Naive B cell (primary cell): ENCODE results near the gene NAXD. TPM values are rescaled to one million over a fixed set of nuclear protein-coding genes. Genes with fewer than 3 reads are reported as not detected.
A peak's percentile ranks its signal among the peaks of the same experiment; 100 is the strongest.

Experiments
- ATAC-seq, 2 donors: fragments of 150-1000 bp; cut with Tn5 transposase; 2 replicates each; pipeline ENCODE4 v1.10.0; 2021; ENCODE audit warnings: low read depth in 2 of 2, mild to moderate bottlenecking in 2 of 2, moderate library complexity in 2 of 2
- DNase-seq: peaks from one replicate; pipeline ENCODE4 v3.0.0; 2022
- H3K27ac Mint-ChIP-seq, 6 donors: one replicate each; pipeline ENCODE4 v1.8.0; 2020 to 2022; ENCODE audit warnings: mild to moderate bottlenecking in 6 of 6, mixed read lengths in 6 of 6, moderate library complexity in 5 of 6, inconsistent platforms in 2 of 6
- H3K27me3 Mint-ChIP-seq, 3 donors: one replicate each; pipeline ENCODE4 v1.8.0; 2021 to 2022; ENCODE audit warnings: mixed read lengths in 3 of 3, mild to moderate bottlenecking in 1 of 3
- H3K36me3 Mint-ChIP-seq, 2 donors: one replicate each; pipeline ENCODE4 v1.8.0; 2020 to 2022; ENCODE audit warnings: mixed read lengths in 2 of 2, inconsistent platforms in 1 of 2, mild to moderate bottlenecking in 1 of 2
- H3K4me1 Mint-ChIP-seq, 3 donors: one replicate each; pipeline ENCODE4 v1.8.0; 2020 to 2022; ENCODE audit warnings: mixed read lengths in 3 of 3, inconsistent platforms in 1 of 3, mild to moderate bottlenecking in 1 of 3, moderate library complexity in 1 of 3
- H3K4me3 Mint-ChIP-seq, 8 donors: one replicate each; pipeline ENCODE4 v1.8.0; 2020 to 2022; ENCODE audit warnings: mild to moderate bottlenecking in 8 of 8, mixed read lengths in 8 of 8, moderate library complexity in 8 of 8, inconsistent platforms in 2 of 8
- H3K9me3 Mint-ChIP-seq, 7 donors: one replicate each; pipeline ENCODE4 v1.8.0; 2020 to 2022; ENCODE audit warnings: mixed read lengths in 7 of 7, mild to moderate bottlenecking in 5 of 7, inconsistent platforms in 2 of 7, moderate library complexity in 1 of 7
- polyA plus RNA-seq, 6 donors: library from polyadenylated mRNA; unstranded; fragments of 300-500 nt; fragmentation: Illumina TruSeq; gene quantifications; one replicate each; pipeline ENCODE4 v1.2.3, GENCODE V29; 2021; ENCODE audit warnings: low read depth in 6 of 6

Gene NAXD
- polyA plus RNA-seq, 6 donors from 2014 or later: 10.8 to 23.1 (median 15.4) TPM

DNA sequence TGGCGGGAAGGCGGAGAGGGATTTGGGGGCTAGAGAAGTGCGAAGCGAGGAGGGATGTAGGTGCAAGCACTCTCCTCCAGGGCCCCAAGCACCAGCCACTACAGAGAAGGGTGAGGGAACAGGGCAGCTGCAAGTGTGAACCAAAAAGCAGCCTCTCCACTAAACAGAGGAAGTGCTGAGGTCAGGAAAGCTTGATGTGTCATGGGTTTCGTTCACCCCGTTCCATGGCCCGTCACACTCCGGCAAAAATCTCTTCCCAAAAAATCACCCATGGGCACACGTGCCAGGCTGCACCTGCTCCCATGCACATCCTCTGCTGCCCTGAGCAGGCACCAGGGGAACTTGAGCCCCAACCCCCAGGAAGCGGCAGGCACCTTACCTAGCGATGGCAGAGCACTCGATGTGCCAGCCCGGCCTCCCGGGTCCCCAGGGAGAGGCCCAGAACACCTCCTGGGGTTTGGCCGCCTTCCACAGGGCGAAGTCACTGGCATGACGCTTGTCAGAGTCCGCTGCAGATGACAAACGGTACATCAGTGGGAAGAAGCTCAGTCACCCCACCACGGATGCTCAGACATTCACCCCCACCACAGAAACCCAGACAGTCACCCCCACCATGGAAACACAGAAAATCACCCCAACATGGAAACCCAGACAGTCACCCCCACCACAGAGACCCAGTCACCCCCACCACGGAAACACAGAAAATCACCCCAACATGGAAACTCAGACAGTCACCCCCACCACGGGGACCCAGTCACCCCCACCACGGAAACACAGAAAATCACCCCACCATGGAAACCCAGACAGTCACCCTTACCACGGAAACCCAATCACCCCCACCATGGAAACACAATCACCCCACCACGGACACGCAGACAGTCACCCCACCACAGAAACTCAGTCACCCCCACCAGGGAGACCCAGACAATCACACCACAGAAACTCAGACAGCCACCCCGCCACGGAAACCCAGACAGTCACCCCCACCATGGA lies 61.5 kb downstream of the NAXD start:
- H3K9me3 Mint-ChIP-seq: peaks cover 0 to 6% (median 0%) of the 10 kb centered on the region in 7 donors
- peaks cover 9 to 27% of the 10 kb centered on the region in 2 donors for H3K36me3 Mint-ChIP-seq
- ATAC-seq (peak; percentile 57 to 63), DNase-seq (peak; percentile 76)
- H3K4me3 Mint-ChIP-seq: peak overlapping the region; percentile 64 to 92 (median 87)
- no peaks in the 10 kb centered on the region for H3K27me3 Mint-ChIP-seq
- peaks cover 45 to 79% (median 69%) of the 10 kb centered on the region in 3 donors for H3K4me1 Mint-ChIP-seq
- H3K27ac Mint-ChIP-seq: peak overlapping the region; percentile 99 to 100 (median 99)

DNA sequence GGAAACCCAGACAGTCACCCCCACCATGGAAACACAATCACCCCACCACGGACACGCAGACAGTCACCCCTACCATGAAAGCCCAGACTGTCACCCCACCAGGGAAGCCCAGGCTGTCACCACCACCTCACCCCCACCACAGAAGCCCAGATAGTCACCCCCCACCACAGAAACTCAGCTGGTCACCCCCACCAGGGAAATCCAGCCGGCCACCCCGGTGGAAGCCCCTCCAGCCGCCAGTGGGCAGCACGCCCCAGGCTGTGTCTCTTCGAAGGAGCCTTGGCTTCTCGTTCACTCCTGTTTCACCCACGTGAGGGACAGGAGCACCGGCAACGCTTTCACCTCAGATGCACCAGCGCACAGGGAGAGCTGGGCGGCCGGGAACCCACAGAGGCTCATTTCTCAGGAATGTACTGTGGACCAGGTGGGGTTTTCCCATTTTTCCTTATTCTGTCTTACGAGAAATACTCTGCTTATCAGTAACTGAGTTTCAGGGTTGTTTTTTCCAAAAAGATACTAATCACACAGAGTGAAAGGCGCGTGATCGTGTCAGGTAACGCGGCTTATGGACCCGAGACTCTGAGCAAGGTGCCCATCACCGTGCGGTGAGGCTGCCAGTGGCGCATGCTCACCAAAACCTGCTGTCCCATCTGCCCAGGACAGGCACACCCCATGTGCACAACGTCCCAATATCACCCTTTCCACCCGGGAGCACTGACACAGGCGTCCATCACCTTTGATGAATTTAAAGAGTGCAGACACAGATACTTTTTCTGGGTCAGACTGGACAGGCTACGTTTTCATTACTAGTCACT lies 62.6 kb downstream of the NAXD start:
- H3K4me3 Mint-ChIP-seq: peak overlapping the region in 7 of 8 donors; percentile 32 to 86 (median 60)
- ATAC-seq: no peak
- H3K27ac Mint-ChIP-seq: peak overlapping the region; percentile 77 to 100 (median 94)
- peak; percentile 33 for DNase-seq
- peaks cover 40 to 68% (median 59%) of the 10 kb centered on the region in 3 donors for H3K4me1 Mint-ChIP-seq
- no peaks in the 10 kb centered on the region for H3K27me3 Mint-ChIP-seq
- peaks cover 9 to 28% of the 10 kb centered on the region in 2 donors for H3K36me3 Mint-ChIP-seq
- H3K9me3 Mint-ChIP-seq: peaks cover 0 to 6% (median 0%) of the 10 kb centered on the region in 7 donors

DNA sequence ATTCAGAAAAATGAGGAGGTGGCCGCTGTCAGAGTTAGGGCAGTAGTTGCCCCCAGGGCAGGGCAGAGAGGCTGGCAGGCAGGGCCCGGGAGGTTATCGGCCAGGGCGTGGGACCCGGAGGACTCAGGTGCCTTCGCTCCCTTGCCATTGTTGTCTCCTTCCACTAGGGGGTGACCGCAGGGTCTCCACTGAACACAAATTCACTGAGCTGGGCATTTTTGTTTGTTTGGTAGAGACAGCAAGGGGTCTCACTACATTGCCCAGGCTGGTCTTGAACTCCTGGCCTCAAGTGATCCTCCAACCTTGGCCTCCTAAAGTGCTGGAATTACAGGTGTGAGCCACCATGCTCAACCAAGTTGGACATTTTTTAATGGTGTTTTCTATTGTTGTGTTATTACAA lies 65.5 kb downstream of the NAXD start:
- DNase-seq: no peak
- Mint-ChIP-seq H3K27me3 (no peaks in the 10 kb centered on the region), H3K27ac (peak overlapping the region in 3 of 6 donors; percentile 73 to 99 (median 79)), H3K9me3 (peaks cover 0 to 3% (median 0%) of the 10 kb centered on the region in 7 donors), H3K36me3 (peaks cover 15 to 36% of the 10 kb centered on the region in 2 donors), H3K4me1 (peaks cover 40 to 50% (median 47%) of the 10 kb centered on the region in 3 donors), H3K4me3 (no peak overlapping the region)
- ATAC-seq: no peak

DNA sequence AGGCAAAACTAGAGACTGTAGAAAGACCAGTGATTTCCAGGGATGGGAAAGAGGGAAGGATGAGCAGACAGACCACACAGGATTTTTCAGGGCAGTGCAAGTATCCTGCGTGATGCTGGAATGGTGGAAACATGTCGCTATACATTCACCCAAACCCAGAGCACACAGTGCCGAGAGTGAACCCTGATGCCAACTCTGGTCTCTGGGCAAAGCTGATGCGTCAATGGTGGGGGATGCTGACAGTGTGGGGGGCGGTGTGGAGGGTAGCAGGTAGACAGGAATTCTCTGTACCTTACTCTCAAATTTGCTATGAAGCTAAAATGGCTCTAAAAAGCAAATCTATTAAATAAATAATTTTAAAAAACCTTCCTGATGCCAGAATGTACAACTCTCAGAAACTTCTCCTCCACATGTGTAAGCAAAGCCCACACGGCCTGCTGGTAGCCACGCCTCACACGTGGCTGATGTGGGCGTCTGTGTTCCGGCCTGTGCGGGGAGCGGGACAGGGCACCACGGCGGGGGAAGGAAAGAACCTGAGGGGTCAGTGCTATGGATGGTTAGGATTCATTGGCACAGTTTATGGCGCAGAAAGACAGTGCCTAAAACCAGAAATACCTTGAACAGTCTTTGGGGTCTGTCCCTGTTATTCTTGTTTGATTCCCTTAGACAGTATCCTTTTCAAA lies 66.7 kb downstream of the NAXD start:
- H3K9me3 Mint-ChIP-seq: no peaks in the 10 kb centered on the region
- ATAC-seq (no peak), DNase-seq (no peak)
- no peak overlapping the region for H3K4me3 Mint-ChIP-seq
- H3K4me1 Mint-ChIP-seq: peaks cover 29 to 38% (median 35%) of the 10 kb centered on the region in 3 donors
- peak overlapping the region in 2 of 6 donors; percentile 61 to 84 for H3K27ac Mint-ChIP-seq
- no peaks in the 10 kb centered on the region for H3K27me3 Mint-ChIP-seq
- H3K36me3 Mint-ChIP-seq: peaks cover 15 to 36% of the 10 kb centered on the region in 2 donors

DNA sequence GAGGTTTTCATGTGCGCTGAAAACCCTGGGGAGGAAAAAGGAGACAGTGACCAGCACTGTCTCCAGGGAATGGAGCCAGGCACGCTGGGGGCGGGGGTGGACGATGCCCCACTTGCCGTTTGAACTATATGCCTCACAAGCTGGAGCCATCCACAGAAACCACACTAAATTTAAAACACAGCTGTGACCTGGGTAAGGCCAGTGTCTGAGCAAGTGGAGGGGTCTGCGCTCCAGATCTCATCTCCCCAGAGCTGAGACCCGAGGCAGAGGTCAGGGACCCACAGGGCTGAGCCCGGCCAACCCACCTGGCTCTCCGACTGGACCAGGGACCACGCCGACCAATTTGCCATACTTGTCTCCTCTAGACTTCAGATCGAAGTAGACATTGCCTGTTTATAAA lies 67.4 kb downstream of the NAXD start:
- no peaks in the 10 kb centered on the region for H3K27me3 Mint-ChIP-seq
- ATAC-seq (no peak), DNase-seq (no peak)
- H3K9me3 Mint-ChIP-seq: no peaks in the 10 kb centered on the region
- H3K4me3 Mint-ChIP-seq: no peak overlapping the region
- H3K36me3 Mint-ChIP-seq: peaks cover 15 to 36% of the 10 kb centered on the region in 2 donors
- peaks cover 22 to 31% (median 28%) of the 10 kb centered on the region in 3 donors for H3K4me1 Mint-ChIP-seq
- H3K27ac Mint-ChIP-seq: peak overlapping the region in 1 of 6 donors; percentile 61

DNA sequence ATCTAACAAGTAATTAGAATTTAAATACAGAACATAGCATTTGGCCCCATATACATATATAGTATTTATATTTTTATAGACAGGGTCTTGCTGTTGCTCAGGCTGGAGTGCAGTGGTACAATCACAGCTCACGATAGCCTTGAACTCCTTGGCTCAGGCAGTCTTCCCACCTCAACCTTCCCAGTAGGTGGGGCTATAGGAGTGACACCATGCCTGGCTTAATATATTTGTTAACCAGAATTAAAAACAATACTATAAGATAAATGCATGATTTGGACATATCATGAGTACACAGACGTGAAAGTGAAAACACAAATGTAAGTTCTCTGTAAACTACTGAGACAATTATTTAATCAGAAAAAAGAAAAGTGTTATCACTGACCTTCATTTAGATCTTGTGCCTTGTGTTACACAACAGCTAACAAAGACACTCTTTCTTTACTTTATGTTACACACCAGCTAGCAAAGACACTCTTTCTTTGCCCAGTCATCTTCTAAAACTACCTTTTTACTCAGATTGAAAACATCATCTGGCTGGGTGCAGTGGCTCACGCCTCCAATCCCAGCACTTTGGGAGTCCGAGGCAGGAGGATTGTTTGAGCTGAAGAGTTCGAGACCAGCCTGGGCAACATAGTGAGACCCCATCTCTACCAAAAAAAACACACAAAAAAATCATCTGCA lies 68.0 kb downstream of the NAXD start:
- H3K36me3 Mint-ChIP-seq: peaks cover 11 to 34% of the 10 kb centered on the region in 2 donors
- no peak for DNase-seq

DNA sequence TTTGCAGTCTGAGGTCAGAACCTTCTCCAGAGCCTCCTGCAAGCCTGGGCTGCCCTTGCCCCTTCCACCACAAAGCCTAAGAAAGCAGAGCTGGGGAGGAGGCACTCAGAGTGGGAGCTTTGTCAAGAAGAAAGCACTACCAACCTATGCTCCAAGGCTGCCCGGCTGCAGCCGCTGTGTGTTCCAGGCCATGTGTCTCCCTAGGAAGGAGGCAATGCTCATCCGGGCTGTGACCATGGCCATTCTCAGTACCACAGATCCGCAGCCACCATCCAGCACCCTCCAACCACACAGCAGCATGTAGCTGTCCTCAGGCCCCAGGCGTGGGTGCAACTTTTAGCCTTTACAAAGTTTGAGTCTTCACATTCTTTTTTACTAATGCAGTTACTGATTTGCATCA lies 68.6 kb downstream of the NAXD start:
- Mint-ChIP-seq H3K4me1 (peaks cover 13 to 19% (median 16%) of the 10 kb centered on the region in 3 donors), H3K27ac (no peak overlapping the region), H3K9me3 (no peaks in the 10 kb centered on the region), H3K4me3 (no peak overlapping the region), H3K27me3 (no peaks in the 10 kb centered on the region), H3K36me3 (peaks cover 6 to 28% of the 10 kb centered on the region in 2 donors)
- DNase-seq (no peak), ATAC-seq (no peak)

More for the DNA sequence above, 68.0 kb downstream of the NAXD start:
- no peak for ATAC-seq
- Mint-ChIP-seq H3K4me1 (peaks cover 19 to 25% (median 22%) of the 10 kb centered on the region in 3 donors), H3K27ac (peak overlapping the region in 2 of 6 donors; percentile 10 to 61), H3K27me3 (no peaks in the 10 kb centered on the region), H3K9me3 (no peaks in the 10 kb centered on the region), H3K4me3 (no peak overlapping the region)

DNA sequence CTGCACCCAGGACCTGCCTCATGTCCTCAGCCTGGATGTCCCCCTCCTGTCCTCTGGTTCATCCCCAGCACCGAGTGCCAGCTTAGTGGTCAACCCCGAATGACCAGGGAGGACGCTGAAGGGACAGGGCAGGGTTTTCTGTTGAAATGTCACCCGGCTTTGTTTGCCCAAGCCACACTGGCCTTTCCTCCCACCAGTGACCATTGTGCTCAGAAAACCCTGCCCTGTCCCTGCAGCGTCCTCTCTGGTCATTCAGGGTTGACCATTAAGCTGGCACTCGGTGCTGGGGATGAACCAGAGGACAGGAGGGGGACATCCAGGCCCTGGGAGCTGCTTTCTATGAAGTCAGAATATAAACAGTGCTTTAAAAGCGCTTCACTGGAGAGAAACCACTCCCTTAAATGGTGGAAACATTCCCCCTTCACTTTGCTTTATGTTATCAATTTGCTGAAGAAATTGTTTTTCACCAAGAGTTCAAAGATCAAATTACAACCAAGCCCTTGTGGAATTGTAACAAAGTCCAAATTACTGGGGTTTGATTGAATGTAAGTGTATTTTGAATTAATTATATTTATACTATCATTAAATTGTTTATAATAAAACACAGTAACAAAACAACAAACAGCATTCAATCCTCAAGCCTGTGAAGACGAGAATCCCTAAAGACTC lies 69.2 kb downstream of the NAXD start:
- Mint-ChIP-seq H3K4me1 (peaks cover 9 to 19% (median 10%) of the 10 kb centered on the region in 3 donors), H3K27ac (no peak overlapping the region), H3K4me3 (no peak overlapping the region), H3K27me3 (no peaks in the 10 kb centered on the region), H3K9me3 (no peaks in the 10 kb centered on the region), H3K36me3 (peaks cover 6 to 22% of the 10 kb centered on the region in 2 donors)
- ATAC-seq (no peak), DNase-seq (no peak)

DNA sequence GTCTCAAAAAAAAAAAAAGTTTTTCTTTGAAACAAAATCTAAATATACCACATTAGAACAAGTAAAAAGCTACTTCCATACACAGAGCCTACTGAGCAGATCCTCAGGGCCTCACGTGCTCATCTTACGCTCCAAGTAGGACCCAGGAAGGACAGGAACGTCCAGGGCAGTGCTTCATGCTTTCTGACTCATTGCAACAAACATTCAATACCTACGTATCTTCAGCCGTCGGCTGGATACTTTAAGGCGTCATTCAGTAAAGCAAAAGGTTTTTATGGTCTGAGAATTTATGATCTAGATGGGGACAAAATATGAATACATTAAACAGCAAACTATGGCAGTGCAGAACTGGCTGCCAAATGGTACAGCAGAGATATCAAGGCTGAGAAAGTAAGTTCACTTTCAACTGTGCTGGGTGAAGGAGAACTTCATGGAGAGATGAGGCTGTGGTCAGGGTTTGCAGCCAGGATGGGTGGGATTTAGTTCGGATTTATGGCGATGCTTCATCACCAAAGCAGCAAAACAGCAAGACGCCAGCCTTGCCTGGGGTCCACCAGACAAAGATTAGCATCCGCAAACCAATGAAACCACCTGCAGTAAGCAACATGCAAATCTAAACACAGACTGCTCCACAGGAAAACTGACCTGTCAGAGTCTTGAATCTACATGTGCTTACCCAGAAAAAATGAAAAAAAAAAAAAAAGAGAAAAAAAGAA lies 70.1 kb downstream of the NAXD start:
- no peaks in the 10 kb centered on the region for H3K27me3 Mint-ChIP-seq
- H3K9me3 Mint-ChIP-seq: no peaks in the 10 kb centered on the region
- H3K27ac Mint-ChIP-seq: peak overlapping the region in 2 of 6 donors; percentile 47 to 90
- peaks cover 6 to 20% of the 10 kb centered on the region in 2 donors for H3K36me3 Mint-ChIP-seq
- H3K4me1 Mint-ChIP-seq: peaks cover 7 to 15% (median 8%) of the 10 kb centered on the region in 3 donors
- ATAC-seq (no peak), DNase-seq (no peak)
- no peak overlapping the region for H3K4me3 Mint-ChIP-seq

DNA sequence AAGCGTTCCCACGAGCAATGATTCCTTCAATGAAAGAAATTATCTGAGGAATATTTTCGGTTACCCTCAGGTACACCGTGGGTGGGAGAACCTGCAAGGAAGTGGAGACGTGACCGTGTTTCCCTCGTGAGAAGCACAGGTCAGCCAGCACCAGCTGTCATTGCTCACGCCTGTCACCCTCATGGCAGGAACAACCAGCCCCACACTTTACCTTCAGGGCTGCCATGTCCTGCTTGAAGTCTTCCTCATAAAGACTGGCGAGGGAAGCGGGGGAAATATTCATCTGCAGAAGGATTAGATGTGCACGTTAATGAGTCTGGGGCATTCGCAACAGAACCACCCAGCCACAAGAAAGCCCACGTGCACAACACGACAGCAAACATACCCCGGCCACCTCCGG lies 72.4 kb downstream of the NAXD start:
- Mint-ChIP-seq H3K4me3 (peak overlapping the region in 1 of 8 donors; percentile 25), H3K36me3 (peaks cover 6 to 8% of the 10 kb centered on the region in 2 donors), H3K9me3 (no peaks in the 10 kb centered on the region), H3K27ac (peak overlapping the region in 1 of 6 donors; percentile 42), H3K27me3 (no peaks in the 10 kb centered on the region), H3K4me1 (peaks cover 5 to 17% (median 11%) of the 10 kb centered on the region in 3 donors)
- ATAC-seq: no peak
- no peak for DNase-seq

DNA sequence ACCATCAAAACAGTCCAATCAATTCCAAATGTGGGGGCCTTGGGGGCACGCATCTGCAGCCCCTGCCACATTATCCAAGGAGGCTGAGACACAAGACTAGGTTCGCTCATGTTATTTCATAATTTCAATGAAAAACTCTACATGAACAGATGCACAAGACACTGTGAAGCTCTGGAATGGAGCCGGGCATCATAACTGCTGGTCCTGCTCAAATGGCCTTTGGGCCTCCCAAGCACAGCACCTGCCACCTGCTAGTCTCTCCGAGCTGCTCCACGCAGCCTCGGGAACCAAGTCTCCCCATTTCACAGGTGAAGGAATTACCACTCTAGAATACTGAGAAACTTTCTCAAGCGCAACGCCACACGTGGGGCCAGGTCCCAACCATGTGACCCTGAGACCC lies 73.7 kb downstream of the NAXD start:
- no peak overlapping the region for H3K4me3 Mint-ChIP-seq
- no peak for DNase-seq
- H3K36me3 Mint-ChIP-seq: peaks cover 6 to 8% of the 10 kb centered on the region in 2 donors
- ATAC-seq: no peak
- peaks cover 5 to 11% (median 6%) of the 10 kb centered on the region in 3 donors for H3K4me1 Mint-ChIP-seq
- H3K27ac Mint-ChIP-seq: peak overlapping the region in 2 of 6 donors; percentile 43 to 67
- no peaks in the 10 kb centered on the region for H3K9me3 Mint-ChIP-seq
- H3K27me3 Mint-ChIP-seq: no peaks in the 10 kb centered on the region
